Central memory CD4-positive, alpha-beta T cell (primary cell): Measurements from ENCODE around the gene RILPL1.
"Not testable (repeated sequence)": the region's sequence is repeated elsewhere in the genome, so short reads cannot be mapped to it uniquely, and the experiment has no call there.

Source experiments
- DNase-seq: peaks from one replicate; pipeline ENCODE4 v3.0.0; 2022

Gene RILPL1

DNA sequence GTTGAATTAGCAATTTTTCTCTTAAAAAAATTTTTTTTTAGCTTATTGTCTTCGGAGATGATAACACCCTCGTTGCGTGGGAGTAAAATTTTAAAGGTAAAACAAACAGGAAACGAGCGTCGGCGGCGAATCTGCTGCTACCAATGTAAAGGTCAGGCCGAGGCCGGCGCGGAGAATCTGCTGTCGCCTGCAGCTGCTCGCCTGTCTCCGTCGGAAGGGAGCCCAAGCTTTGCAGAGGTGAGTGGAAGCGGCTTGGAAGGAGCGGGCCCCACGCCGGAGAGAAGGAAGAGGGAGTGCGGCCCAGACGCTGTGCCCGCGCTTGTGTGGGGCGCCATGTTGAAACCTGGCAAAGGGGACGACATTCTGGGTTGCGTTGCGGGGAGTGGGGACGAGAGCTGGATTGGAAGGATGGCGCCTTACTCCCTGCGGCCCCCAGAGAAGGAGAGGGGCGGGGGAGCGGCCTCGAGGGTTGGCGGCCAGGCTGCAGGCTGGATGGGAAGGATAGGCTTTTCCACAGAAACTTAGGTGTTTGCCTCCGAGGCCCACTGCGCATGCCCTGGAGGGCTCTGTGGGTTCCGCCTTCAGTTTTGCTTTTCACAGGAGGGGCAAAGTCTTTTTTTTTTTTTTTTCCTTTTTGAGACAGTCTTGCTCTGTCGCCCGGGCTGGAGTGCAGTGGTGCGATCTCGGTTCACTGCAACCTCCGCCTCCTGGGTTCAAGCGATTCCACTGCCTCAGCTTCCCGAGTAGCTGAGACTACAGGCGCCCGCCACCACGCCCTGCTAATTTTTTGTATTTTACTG is 75.3 kb downstream of the RILPL1 start, which contains the start of gene SNRNP35:
TSS of gene SNRNP35 (plus strand) at position 160 of the 800 bp plus-strand sequence. CDS start 7,402 bp downstream, outside the sequence.
- DNase-seq, result peak; percentile 87

DNA sequence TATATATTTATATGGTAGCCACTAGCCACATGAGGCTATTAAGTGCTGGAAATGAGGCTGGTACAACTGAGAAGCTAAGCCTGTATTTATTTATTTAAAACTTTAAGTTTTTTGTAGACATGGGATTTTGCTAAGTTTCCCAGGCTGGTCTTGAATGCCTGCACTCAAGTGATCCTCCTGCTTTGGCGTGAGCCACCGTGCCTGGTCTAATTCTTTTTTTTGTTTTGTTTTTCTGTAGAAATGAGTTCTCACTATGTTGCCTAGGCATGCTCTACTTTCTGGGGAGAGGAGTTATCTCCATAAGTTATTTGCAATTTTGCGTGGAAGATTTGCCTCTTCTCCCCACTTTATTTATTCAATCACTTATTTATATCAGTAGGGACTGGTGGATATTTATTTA is 80.4 kb downstream of the RILPL1 start:
- DNase-seq, result peak; percentile 51

DNA sequence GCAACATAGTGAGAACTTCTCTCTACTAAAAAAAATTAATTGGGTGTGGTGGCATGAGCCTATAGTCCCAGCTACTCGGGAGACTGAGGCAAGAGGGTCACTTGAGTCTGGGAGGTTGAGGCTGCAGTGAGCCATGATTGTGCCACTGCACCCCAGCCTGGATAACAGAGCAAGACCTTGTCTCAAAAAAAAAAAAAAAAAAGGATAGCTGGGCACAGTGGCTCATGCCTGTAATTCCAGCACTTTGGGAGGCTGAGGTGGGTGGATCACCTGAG is 81.3 kb downstream of the RILPL1 start:
- not testable (repeated sequence) for DNase-seq

DNA sequence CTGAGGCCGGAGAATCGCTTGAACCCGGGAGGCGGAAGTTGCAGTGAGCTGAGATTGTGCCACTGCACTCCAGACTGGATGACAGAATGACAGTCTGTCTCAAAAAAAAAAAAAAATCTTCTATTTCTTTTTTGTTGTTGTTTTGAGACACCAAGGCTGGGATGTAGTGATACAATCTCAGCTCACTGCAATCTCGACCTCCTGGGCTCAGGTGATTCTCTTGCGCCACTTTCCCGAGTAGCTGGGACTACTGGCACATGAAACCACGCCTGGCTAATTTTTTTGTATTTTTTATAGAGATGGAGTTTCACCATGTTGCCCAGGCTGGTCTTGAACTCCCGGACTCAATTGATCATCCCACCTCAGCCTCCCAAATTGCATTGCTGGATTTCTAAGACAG is 82.9 kb downstream of the RILPL1 start:
- no peak for DNase-seq

DNA sequence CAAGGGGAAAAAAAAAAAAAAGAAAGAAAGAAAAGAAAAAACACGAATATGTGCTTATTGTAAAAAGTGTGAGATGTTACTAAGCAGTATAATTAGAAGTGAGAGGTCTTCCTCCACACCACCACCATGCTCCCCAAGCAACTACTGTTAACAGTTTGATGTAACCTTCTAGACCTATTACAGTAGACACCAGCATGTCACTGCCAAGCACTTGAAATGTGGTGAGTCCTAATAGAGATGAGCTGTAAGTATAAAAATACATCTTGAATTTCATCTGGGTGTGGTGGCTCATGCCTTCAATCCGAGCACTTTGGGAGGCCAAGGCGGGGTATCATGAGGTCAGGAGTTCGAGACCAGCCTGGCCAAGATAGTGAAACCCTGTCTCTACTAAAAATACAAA is 83.7 kb downstream of the RILPL1 start:
- DNase-seq, result no peak

DNA sequence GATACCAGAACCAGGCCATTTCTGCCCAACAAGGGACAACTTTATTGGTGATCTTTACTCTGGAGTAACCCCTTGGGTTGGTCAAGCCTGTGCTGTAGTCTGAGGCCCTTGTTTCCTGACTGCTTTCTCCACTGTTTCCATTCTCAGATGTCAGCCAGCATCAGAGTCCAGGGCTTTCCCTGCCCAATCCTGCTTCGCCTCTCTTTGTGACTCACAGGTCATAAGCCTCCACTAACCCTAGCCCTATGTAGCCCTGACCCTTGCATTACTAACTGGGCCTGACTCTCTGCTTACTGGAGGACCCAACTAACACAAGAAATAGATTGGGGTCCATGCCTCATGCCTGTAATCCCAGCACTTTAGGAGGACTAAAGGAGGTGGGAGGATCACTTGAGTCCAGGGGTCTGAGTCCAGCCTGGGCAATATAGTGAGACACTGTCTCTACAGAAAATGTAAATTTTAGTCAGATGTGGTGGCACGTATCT is 84.2 kb downstream of the RILPL1 start:
- DNase-seq, result no peak

DNA sequence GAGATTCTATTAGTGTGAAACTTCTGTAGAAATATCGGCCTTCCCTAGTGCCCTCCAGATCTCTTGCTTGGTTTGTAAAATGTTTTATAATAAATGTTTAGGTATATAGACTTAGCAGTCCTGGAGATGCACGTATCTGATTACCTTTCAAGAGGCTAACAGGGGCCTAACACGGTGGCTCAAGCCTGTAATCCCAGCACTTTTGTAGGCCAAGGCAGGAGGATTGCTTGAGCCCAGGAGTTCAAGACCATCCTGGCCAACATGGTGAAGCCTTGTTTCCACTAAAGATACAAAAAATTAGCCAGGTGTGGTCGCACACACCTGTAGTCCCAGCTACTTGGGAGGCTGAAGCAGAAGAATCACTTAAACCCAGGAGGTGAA is 87.2 kb downstream of the RILPL1 start:
- DNase-seq, result no peak

DNA sequence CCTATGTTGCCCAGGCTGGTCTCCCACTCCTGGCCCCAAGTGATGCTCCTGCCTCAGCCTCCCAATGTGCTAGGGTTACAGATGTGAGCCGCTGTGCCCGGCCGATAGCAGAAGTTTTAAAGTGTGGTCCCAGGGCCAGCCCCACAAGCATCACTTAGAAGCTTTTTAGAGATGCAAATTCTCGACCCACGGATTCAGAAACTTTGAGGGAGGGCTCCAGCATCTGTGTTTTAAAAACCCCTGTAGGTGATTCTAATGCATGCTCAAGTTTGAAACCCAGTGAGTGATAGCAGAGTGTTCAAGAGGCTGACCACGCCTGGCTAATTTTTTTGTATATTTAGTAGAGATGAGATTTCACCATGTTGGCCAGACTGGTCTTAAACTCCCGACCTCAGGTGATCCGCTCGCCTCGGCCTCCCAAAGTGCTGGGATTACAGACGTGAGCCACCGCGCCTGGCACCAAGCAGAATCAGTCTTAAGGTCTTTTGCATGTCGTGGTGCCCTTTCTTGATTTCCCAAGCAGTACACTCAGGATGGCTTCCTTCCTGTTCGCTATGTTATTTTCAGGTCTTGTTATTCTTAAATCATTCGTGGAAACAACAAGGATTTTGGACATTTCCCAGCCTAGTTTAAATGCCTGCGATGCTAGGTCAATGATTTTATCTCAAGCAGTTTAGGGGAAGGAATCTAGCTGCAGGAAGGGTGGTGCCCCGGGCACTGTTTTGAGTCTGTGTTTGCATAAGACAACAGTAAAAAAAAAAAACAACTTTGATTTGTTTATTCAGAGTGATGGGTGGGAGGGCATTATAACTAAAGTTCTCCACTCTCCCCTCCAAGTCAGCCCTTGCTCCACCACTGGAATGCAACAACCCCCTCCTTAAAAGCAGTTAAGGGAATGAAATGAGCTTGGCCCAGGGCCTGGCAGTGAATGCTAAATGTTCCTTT is 87.9 kb downstream of the RILPL1 start:
- no peak for DNase-seq

DNA sequence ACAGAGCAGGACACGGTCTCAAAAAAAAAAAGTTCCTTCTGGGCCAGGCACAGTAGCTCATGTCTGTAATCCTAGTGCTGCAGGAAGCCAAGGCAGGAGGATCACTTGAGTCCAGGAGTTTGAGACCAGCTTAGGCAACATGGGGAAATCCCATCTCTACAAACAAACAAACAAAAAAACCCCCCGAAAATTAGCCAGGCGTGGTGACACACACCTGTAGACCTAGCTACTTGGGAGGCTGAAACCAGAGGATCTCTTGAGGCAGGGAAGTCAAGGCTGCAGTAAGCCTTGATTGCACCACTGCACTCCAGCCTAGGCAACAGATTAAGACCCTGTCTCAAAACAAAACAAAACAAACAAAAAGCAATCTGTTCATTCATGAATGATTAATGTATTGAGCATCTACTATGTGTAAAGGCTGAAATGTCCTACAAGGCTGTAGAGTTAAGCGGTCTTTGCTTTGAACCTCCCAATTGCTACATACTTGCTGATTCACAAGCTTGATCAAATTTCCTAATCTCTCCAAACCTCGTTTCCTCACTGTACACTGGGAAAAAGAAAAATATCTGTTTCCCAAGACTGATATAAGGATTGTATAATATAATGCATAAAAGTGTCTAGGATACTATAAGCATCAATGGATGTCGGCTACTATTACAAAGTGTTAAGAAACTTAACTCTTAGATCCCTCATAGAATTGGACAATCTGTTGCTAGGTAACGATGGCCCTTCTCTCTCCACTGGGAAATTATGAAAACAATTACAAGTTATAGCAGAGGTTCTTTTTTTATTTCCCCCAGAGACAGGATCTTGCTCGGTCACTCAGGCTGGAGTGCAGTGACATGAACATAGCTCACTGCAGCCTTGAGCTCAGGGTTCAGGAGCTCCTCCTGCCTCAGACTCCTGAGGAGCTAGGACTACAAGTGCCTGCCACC is 89.2 kb downstream of the RILPL1 start:
- DNase-seq, result no peak

DNA sequence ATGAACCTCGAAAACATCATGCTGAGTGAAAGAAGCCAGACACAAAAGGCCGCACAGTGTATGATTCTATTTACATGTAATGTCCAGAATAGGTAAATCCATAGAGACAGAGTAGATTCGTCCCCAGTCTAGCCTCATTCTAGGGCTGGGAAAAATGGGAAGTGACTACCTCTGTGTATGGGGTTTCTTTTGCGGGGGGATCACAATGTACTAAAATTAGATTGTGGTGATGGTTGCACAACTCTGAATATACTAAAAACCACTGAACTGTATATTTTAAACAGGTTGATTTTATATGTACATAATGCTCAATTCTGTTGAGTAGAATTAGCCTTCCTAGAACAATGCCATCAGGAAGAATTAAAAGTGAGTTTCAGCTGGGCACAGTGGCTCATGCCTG is 90.7 kb downstream of the RILPL1 start:
- no peak for DNase-seq

DNA sequence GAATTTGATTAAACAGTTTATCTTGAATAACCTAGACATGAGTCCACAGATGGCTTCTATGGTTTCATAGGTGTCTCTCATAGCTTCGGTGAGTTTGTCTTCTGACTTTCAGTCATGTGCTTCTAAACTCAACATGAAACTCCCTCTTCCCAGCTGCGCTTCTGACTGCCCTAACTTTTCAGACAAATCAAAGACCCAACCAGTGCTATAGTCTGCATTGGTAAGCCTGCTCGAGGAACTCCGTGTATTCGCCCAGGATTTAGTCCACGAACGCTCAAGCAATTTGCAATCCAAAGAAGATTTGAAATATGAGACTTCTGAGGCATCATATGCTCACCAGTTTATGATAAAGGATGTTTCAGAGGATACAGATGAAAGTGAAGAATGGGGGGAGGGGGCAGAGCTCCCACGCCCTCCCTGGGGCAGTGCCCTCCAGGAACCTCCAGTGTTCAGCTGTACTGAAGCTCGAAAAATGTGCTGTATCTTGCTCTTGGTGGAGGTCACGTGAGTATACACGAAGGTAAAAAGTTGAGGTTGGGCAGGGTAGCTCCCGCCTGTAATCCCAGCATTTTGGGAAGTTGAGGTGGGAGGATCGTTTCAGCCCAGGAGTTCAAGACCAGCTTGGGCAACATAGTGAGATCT is 91.9 kb downstream of the RILPL1 start:
- no peak for DNase-seq

DNA sequence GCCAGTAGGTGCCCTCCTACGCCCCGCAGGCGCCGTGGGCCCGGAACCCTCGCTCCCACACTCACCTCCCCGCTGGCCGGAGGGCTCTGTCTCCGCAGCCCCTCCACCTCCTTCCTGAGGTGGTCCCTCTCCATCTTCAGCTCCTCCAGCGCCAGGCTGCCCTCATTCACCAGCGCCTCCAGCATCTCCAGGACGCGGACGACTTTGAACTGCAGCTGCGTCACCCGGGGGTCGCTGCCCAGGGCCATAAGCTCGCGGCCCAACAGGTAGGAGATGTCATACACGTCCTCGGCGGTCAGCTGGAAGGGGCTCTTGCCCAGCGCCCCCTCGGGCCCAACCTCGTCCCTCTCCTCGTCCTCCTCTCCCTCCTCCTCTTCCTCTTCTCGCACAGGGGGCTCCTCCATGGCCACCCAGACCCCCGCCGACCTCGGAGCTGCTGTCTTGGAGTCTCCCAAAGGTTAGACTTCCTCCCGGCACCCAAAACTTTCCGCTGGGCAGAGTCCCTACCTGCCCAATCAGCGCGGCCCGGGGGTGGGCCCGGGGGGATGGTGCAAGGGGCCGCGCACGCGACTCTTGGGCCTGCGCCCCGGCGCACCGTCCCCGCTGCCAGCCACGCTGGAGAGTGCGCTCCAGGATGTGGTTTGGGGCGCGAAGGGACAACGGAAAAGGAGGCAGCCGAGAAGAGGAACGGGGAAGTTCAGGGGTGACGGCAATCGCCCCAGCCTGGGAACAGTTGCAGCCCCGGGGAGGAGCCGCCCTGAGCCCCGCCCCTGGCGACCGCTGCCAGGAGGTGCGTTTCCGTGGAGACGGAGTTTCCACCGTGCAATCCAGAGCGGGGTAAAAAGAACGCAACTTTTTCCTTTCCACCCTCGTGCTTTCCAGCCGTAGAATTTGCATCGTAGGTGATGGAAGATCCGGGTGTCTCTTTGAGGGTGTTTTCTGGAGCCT is 97.2 kb downstream of the RILPL1 start, which contains the start of gene RILPL2:
TSS of gene RILPL2 (minus strand) at position 668 of the 948 bp plus-strand sequence. CDS start at position 404, 264 bp downstream.
- peak; percentile 95 for DNase-seq

DNA sequence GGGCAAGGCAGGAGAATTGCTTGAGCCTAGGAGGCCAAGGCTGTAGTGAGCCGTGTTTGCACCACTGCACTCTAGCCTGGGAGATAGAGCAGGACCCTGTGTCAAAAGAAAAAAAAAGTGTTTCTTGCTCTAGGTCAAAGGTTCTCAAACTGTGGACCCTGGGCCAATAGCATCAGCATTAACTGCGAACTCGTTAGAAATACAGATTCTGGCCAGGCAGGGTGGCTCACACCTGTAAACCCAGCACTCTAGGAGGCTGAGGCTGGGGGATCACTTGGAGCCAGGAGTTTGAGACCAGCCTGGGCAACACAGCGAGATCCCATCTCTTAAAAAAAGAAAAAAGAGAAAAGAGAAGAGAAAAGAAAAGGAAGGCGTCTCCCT is 97.9 kb downstream of the RILPL1 start:
- DNase-seq, result no peak

DNA sequence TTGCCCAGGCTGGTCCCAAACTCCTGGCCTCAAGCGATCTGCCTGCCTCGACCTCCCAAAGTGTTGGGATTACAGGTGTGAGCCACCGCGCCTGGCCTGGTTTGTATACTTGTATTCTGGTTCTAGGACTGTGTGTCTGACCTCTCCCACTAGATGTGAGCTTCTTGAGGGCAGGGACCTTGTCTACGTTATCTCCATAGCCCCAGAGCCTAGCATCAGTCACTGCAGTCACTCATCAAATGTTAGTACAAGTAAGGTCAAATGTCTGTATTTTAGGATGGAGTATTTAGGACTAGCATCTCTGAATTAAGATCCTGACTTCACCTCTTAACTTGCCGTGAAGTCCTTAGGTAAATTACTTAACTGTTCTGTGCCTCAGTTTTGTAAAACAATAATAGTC is 99.9 kb downstream of the RILPL1 start:
- DNase-seq, result no peak

DNA sequence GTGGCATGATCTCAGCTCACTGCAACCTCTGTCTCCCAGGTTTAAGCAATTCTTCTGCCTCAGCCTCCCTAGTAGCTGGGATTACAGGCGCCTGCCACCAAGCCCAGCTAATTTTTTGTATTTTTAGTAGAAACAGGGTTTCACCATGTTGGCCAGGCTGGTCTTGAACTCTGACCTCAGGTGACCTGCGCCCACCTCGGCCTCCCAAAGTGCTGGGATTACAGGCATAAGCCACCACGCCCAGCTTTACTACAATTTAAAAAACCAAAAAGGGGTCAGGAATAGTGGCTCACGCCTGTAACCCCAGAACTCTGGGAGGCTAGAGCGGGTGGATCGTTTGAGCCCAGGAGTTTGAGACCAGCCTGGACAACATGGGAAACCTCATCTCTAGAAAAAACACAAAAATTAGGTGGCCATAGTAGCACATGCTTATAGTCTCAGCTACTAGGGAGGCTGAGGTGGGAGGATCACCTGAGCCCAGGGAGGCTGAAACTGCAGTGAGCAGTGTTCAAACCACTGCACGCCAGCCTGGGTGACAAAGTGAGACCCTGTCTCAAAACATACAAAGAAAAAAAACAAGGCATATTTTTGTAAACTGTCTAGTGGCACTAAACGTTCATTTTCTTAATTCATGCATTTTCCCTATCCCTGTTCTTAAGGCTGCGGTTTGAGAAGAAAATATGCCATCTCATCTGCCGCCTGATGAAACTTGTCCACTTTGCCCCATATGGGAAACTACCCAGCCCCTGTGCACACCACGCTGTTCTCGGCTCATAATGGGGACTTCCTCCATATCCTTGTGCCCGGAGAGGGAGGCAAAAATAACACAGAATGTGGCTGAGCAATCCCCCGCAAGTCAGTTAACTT is 101.3 kb downstream of the RILPL1 start:
- peak; percentile 40 for DNase-seq

DNA sequence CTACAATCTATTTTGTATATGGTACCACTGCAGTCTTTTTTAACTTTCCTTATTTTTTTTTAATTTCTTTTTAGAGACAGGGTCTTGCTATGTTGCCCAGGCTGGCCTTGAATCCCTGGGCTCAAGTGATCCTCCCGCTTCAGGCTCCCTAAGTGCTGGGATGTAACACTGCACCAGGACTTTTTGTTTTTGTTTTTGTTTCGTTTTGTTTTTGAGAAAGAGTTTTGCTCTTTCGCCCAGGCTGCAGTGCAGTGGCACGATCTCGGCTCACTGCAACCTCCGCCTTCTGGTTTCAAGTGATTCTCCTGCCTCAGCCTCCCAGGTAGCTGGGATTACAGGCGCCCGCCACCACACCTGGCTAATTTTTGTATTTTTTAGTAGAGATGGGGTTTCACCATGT is 104.4 kb downstream of the RILPL1 start:
- not testable (repeated sequence) for DNase-seq

DNA sequence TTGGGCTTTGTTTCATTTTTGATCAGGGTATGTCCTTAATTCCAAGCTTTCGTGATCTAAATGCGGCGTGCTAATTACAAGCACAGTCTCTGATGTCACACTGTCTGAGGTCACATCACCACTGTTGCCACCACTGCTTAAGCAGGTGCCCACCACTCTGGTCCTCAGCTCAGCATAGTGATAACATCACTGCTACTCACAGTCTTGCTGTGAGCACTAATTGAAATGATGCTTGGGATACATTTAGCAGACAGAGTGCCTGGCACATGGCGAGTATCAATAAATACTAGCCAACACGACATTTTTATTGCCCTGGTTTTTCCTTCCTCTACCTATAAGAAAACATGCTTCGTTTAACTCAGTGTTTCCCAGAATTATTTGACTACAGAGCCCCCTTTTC is 104.9 kb downstream of the RILPL1 start:
- no peak for DNase-seq

DNA sequence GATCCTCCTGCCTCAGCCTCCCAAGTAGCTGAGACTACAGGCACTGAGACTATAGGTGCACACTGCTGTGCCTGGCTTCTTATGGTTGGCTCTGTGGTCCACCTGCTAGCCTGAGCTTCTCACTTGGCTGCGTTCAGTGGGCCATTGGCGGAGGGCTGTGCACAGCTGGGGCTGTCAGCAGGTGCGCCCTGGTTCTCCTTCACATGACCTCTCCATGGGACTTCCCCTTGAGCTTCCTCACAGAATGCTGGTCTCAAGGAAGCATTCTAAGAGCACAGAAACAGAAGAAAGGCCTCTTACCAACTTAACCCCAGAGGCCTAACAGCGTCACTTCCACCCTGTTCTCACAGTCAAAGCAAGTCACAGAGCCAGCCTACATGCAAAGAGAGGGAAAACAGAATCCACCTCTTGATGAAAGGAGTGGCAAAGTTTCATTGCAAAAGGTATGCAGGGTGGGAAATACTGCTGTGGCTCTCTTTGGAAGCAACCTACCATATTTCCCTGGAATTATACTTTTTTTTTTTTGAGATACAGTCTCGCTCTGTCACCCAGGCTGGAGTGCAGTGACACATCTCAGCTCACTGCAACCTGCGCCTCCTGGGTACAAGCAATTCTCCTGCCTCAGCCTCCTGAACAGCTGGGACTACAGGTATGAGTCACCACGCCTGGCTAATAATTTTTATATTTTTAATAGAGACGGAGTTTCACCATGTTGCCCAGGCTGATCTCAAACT is 106.3 kb downstream of the RILPL1 start:
- DNase-seq, result peak; percentile 74

DNA sequence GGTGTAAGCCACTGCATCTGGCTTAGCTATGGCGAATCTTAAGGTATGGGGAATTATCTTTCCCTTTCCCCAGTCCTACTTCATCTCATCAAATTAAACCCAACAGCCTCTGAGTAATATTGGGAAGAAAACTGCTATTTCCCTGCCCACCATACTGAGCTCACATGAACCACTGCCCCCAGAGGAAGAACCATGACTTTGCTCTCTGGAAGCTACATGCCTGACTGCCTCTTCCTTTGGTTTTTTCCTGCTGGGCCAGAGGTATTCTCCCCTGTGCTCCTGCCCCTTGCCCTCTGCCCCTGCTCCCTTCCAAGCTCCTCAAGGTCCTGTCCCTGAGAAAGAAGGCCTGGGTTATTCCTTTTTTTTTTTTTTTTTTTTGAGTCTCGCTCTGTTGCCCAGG is 112.2 kb downstream of the RILPL1 start:
- no peak for DNase-seq
